Measurements from ENCODE around the gene TLE1.

DNA sequence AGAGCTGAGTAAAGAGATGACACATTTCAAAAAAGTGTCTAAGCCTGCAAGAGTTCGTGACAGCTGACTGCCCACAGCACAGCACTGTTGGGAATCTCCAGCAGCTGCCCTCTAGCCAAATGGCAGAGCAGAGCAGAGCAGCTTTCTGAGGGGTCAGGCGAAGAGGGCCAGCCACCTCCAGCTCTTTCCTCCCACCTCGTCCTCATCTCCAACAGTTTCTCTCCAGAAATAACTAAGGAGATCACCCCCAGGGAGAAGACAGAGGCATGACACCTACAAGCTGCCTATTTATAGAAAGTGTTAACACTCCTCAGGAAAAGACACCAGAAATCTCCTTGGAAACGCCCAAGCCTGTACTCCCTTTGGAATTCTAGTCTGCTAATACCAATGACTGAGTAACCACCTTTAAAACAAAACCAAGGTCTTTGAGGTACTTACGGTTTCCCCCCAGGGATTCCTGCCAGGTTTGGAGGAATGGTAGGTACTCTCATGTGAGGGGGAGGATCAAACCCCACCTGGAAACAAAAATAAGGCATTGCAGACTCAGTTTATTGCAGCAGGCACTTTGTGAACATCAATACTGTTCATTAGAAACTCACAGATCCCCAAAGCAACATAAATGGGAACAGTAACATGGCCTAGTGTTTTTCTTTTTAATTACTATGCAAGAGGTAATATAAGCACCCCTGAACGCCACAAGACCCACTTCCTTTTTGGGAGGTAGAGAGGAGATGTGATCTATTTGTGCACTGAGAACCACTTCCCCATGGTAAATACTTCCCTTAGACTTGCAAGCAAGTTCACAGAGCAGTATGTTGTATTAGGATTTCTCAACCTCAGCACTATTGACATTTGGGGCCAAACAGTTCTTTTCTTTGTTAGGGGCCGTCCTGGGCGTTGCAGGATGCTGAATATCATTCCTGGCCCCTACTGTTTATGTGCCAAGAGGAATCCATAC lies 79.3 kb downstream of the TLE1 start:
- TF ChIP-seq, protein P1, sequence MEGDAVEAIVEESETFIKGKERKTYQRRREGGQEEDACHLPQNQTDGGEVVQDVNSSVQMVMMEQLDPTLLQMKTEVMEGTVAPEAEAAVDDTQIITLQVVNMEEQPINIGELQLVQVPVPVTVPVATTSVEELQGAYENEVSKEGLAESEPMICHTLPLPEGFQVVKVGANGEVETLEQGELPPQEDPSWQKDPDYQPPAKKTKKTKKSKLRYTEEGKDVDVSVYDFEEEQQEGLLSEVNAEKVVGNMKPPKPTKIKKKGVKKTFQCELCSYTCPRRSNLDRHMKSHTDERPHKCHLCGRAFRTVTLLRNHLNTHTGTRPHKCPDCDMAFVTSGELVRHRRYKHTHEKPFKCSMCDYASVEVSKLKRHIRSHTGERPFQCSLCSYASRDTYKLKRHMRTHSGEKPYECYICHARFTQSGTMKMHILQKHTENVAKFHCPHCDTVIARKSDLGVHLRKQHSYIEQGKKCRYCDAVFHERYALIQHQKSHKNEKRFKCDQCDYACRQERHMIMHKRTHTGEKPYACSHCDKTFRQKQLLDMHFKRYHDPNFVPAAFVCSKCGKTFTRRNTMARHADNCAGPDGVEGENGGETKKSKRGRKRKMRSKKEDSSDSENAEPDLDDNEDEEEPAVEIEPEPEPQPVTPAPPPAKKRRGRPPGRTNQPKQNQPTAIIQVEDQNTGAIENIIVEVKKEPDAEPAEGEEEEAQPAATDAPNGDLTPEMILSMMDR (IDR thresholded peaks at IDR 0.05; ENCODE audit: low read length): no peak
- TF ChIP-seq EZH2 (IDR thresholded peaks at IDR 0.05; ENCODE audit: borderline replicate concordance, low read length): no peak
